ENCODE measurements around the gene MPHOSPH10. TPM values are rescaled to one million over a fixed set of nuclear protein-coding genes. Genes with fewer than 3 reads are reported as not detected.

MPHOSPH10 gene
- total and polyA plus RNA-seq, 2 of the 13 experiments (the other 11 are each of a cell fraction or from before 2014, with no cell fraction given): 37.8 to 137 TPM

DNA sequence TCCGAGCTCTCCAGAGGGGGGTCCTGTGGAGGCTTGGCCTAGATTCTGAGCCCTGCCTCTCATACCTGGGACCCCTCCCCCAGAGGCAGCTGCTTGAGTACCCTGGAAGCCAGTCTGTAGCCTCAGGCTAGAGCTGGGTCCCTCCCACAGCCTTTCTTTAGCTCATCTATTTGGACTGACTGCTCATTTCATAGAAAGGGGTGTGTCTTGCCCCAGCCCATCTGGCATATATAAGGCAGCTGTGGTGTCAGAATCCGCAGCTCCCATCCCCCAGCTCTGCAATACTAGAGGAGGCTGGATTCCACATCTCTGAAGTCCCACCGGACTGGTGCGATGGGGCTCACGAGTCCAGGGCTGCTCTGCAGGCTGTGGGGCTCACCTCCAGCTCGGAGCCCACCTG lies 26.1 kb downstream of the MPHOSPH10 start:
- Histone ChIP-seq H2AFZ (ENCODE audit: low read length) (no peak overlapping the region), H3K79me2 (ENCODE audit: insufficient read depth, low read length) (no peaks in the 10 kb centered on the region), H3K27ac (ENCODE audit: extremely low read length, insufficient read depth, low read length) (no peak overlapping the region), H3K27me3 (ENCODE audit: control insufficient read depth in 1 of 2, insufficient read depth in 2 of 2, low read length in 2 of 2) (peaks cover 0 to 26% of the 10 kb centered on the region in 2 experiments; a peak in 3 of 5 replicates), H3K4me1 (ENCODE audit: insufficient read depth, low read length) (no peaks in the 10 kb centered on the region), H3K4me2 (ENCODE audit: low read depth, low read length) (0 out of 2 replicates have a peak overlapping the region, but pooled peaks have one; percentile 9), H3K9ac (ENCODE audit: insufficient read depth, low read depth, low read length) (no peak overlapping the region), H4K20me1 (ENCODE audit: insufficient read depth, low read length) (no peaks in the 10 kb centered on the region), H3K36me3 (replicated peaks in 1 of 2; ENCODE audit: control insufficient read depth in 1 of 2, insufficient read depth in 2 of 2, low read length in 2 of 2) (no peaks in the 10 kb centered on the region), H3K9me3 (ENCODE audit: low read length) (no peaks in the 10 kb centered on the region), H3K4me3 (replicated peaks in 1 of 3; ENCODE audit: insufficient read depth in 1 of 3, low read depth in 2 of 3, low read length in 3 of 3) (no peak overlapping the region)
- 41% methylated on average over 5 of the region's 6 CpGs for WGBS (ENCODE audit: low lambda C conversion rate)
- ATAC-seq (no peak), FAIRE-seq (no peak), DNase-seq (ENCODE audit: low spot score) (no peak)
- CTCF ChIA-PET (ENCODE audit: low intra/inter-chr PET ratio, low total read pairs): interaction anchor here (1.5 to 1.8 kb wide), 2 partner anchors 126 to 353 kb away, joined by 6 to 10 read pairs; no protein-coding TSS in a partner anchor
- no TSS peak for BruUV-seq (replicated peaks)
- intact Hi-C loops (cut with micrococcal nuclease; ENCODE audit: unreplicated experiment): loop anchor here (5.0 kb wide), 1 partner anchor 126 kb away; no protein-coding TSS in a partner anchor
- in situ Hi-C loops (cut with HindIII; ENCODE audit: extremely low pct_ligation_motif_present, low pct_unique_long_range_greater_than_20kb): loop anchor here (5.0 kb wide), 1 partner anchor 54 kb away; no protein-coding TSS in a partner anchor
- TF ChIP-seq GRHL1 (CRISPR knock-in tag; conservative IDR thresholded peaks at IDR 0.05): no peak
- TF ChIP-seq CREB1 (IDR thresholded peaks at IDR 0.05): no peak
- TF ChIP-seq CREB1 (CRISPR knock-in tag; IDR thresholded peaks at IDR 0.05): no peak
- TF ChIP-seq ZNF749 (CRISPR knock-in tag; IDR thresholded peaks at IDR 0.05; ENCODE audit: borderline replicate concordance): no peak
- TF ChIP-seq, protein P1, sequence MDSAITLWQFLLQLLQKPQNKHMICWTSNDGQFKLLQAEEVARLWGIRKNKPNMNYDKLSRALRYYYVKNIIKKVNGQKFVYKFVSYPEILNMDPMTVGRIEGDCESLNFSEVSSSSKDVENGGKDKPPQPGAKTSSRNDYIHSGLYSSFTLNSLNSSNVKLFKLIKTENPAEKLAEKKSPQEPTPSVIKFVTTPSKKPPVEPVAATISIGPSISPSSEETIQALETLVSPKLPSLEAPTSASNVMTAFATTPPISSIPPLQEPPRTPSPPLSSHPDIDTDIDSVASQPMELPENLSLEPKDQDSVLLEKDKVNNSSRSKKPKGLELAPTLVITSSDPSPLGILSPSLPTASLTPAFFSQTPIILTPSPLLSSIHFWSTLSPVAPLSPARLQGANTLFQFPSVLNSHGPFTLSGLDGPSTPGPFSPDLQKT (CRISPR knock-in tag; IDR thresholded peaks at IDR 0.05; ENCODE audit: borderline replicate concordance): no peak
- no peak for TF ChIP-seq PRPF4 (IDR thresholded peaks at IDR 0.05; ENCODE audit: low read depth, low read length, poor library complexity, severe bottlenecking)
- TF ChIP-seq ZBTB42 (CRISPR knock-in tag; IDR thresholded peaks at IDR 0.05): no peak
- POLR2A ChIA-PET: no interaction called here
